Duodenal mucosa (tissue), 2 donors: ENCODE results near the gene MAPKAPK5.

Experiments used
- H3K27ac ChIP-seq: one replicate; pipeline ENCODE4 v1.7.0; 2013; ENCODE audit warnings: low read depth, low read length
- H3K27me3 ChIP-seq, 2 donors: one replicate each; pipeline ENCODE4 v1.7.0; 2013; ENCODE audit warnings: low read length in 2 of 2, control low read depth in 1 of 2; ENCODE audit not compliant: insufficient read depth in 2 of 2, control insufficient read depth in 1 of 2
- H3K36me3 ChIP-seq, 2 donors: one replicate each; pipeline ENCODE4 v1.7.0; 2013; ENCODE audit warnings: low read length in 2 of 2, control low read depth in 1 of 2; ENCODE audit not compliant: insufficient read depth in 2 of 2, control insufficient read depth in 1 of 2
- H3K4me1 ChIP-seq, 2 donors: one replicate each; pipeline ENCODE4 v1.7.0; 2013; ENCODE audit warnings: low read length in 2 of 2, control low read depth in 1 of 2; ENCODE audit not compliant: insufficient read depth in 2 of 2, control insufficient read depth in 1 of 2
- H3K4me3 ChIP-seq, 2 donors: one replicate each; pipeline ENCODE4 v1.7.0; 2013; ENCODE audit warnings: low read length in 2 of 2, low read depth in 1 of 2
- H3K9ac ChIP-seq, 2 donors: one replicate each; pipeline ENCODE4 v1.7.0; 2013; ENCODE audit warnings: low read length in 2 of 2, low read depth in 1 of 2
- H3K9me3 ChIP-seq, 2 donors: one replicate each; pipeline ENCODE4 v1.7.0; 2013; ENCODE audit warnings: low read length in 2 of 2, control low read depth in 1 of 2; ENCODE audit not compliant: control insufficient read depth in 1 of 2

The MAPKAPK5 gene, protein sequence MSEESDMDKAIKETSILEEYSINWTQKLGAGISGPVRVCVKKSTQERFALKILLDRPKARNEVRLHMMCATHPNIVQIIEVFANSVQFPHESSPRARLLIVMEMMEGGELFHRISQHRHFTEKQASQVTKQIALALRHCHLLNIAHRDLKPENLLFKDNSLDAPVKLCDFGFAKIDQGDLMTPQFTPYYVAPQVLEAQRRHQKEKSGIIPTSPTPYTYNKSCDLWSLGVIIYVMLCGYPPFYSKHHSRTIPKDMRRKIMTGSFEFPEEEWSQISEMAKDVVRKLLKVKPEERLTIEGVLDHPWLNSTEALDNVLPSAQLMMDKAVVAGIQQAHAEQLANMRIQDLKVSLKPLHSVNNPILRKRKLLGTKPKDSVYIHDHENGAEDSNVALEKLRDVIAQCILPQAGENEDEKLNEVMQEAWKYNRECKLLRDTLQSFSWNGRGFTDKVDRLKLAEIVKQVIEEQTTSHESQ

DNA sequence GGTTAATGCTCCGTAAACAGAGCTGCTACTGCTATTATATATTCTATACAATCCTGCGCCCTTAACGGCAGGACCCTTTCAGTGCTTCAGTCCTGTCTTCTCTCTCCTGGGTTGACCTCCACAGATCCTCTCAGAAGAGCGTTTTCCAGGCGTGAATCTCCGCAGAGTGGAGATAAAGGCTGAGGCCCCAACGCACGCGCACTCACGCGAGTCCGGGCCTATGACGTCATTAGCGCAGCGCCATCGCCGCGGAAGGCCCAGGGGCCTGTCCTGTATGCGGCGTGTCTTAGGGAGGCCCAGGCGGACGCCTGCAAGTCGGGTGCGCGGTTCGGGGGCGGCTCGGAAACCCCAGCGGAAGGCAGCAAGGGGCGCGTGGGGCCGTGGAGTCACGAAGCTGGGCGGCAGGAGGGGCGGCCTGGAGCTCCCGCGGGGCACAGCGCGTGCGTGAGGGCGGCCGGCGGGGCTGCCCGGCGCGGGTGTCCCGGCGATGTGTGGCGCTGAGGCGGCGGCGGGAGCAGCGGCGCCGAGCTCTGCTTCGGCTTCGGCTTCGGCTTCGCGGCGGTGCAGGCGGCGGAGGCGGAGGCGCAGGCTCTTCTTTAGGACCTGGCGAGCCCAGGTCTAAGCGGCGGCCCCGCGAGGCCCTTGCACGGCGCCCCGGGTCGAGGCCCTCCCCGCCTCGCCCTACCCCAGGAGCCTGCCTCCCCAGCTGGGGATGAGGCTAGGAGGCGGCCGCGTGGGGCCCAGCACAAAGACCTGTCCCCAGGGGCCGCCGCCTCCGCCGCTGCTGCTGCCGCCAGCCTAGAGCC is at the start of gene MAPKAPK5:
TSS of gene MAPKAPK5 (plus strand) at position 479 of the 806 bp plus-strand sequence. CDS start 506 bp downstream, outside the sequence.
- Histone ChIP-seq H3K36me3 (peaks cover 4 to 16% of the 10 kb centered on the region in 2 donors), H3K27me3 (no peaks in the 10 kb centered on the region), H3K4me1 (peaks cover 25 to 36% of the 10 kb centered on the region in 2 donors), H3K4me3 (peak within 1 kb of the TSS; percentile 85 to 92), H3K9me3 (no peaks in the 10 kb centered on the region), H3K9ac (peak within 1 kb of the TSS; percentile 84 to 89), H3K27ac (peak within 1 kb of the TSS; percentile 98)

GRCh38 chr12:111792856-111793235 is 49.2 kb upstream of the MAPKAPK5 start:
- Histone ChIP-seq H3K4me1 (peaks cover 8 to 15% of the 10 kb centered on the region in 2 donors), H3K27ac (no peak overlapping the region), H3K9me3 (no peaks in the 10 kb centered on the region), H3K4me3 (no peak overlapping the region), H3K9ac (no peak overlapping the region), H3K36me3 (peaks cover 39 to 80% of the 10 kb centered on the region in 2 donors), H3K27me3 (no peaks in the 10 kb centered on the region)

GRCh38 chr12:111798182-111798581 is 43.8 kb upstream of the MAPKAPK5 start:
- Histone ChIP-seq H3K9me3 (no peaks in the 10 kb centered on the region), H3K27ac (no peak overlapping the region), H3K4me1 (no peaks in the 10 kb centered on the region), H3K27me3 (no peaks in the 10 kb centered on the region), H3K9ac (no peak overlapping the region), H3K36me3 (peaks cover 24 to 80% of the 10 kb centered on the region in 2 donors), H3K4me3 (no peak overlapping the region)

GRCh38 chr12:111799758-111800157 is 42.3 kb upstream of the MAPKAPK5 start:
- no peak overlapping the region for H3K27ac ChIP-seq
- peaks cover 23 to 76% of the 10 kb centered on the region in 2 donors for H3K36me3 ChIP-seq
- H3K4me3 ChIP-seq, result no peak overlapping the region
- H3K9me3 ChIP-seq, result no peaks in the 10 kb centered on the region
- no peak overlapping the region for H3K9ac ChIP-seq
- H3K4me1 ChIP-seq, result no peaks in the 10 kb centered on the region
- no peaks in the 10 kb centered on the region for H3K27me3 ChIP-seq

- H3K27me3 ChIP-seq, result no peaks in the 10 kb centered on the region
- no peak overlapping the region for H3K27ac ChIP-seq
- no peaks in the 10 kb centered on the region for H3K4me1 ChIP-seq
- H3K9me3 ChIP-seq, result no peaks in the 10 kb centered on the region
- H3K9ac ChIP-seq, result no peak overlapping the region
- peaks cover 22 to 73% of the 10 kb centered on the region in 2 donors for H3K36me3 ChIP-seq
- H3K4me3 ChIP-seq, result no peak overlapping the region
Measured at GRCh38 chr12:111803038-111803626, 38.9 kb upstream of the MAPKAPK5 start.

DNA sequence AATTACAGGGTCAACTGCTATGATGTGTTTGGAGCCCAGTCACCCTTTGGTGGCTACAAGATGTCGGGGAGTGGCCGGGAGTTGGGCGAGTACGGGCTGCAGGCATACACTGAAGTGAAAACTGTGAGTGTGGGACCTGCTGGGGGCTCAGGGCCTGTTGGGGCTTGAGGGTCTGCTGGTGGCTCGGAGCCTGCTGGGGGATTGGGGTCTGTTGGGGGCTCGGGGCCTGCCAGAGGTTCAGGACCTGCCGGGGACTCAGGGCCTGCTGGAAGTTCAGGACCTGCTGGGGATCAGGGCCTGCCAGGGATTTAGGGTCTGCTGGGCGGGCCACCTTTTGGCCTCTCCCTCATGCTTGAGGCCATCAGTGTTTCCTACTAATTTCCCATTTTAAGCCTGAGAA is 38.2 kb upstream of the MAPKAPK5 start:
- Histone ChIP-seq H3K36me3 (peaks cover 23 to 75% of the 10 kb centered on the region in 2 donors), H3K9me3 (no peaks in the 10 kb centered on the region), H3K4me1 (no peaks in the 10 kb centered on the region), H3K27me3 (no peaks in the 10 kb centered on the region), H3K27ac (no peak overlapping the region), H3K9ac (no peak overlapping the region), H3K4me3 (no peak overlapping the region)

- no peak overlapping the region for H3K27ac ChIP-seq
- peaks cover 12 to 72% of the 10 kb centered on the region in 2 donors for H3K36me3 ChIP-seq
- H3K27me3 ChIP-seq, result no peaks in the 10 kb centered on the region
- no peaks in the 10 kb centered on the region for H3K9me3 ChIP-seq
- no peaks in the 10 kb centered on the region for H3K4me1 ChIP-seq
- H3K4me3 ChIP-seq, result no peak overlapping the region
- H3K9ac ChIP-seq, result no peak overlapping the region
Measured at GRCh38 chr12:111806304-111806703, 35.7 kb upstream of the MAPKAPK5 start.

DNA sequence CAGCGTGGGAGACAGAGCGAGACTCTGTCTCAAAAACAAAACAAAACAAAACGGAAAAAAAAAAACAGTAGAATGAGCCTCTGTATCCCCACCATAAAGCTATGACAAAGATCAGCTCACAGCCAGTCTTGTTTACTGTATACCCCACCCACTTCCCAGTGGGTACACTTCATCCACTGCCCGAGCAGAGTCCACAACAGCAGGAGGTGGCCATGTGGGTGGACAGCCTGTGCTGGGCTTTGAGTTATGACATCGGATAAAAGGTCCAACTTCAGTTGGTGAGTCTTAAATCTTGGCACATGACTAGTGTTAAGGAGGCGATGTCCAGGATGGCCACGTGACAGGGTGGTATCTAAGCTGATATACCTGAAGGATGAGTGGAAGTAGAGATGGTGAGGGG is 34.8 kb upstream of the MAPKAPK5 start:
- H3K27ac ChIP-seq, result no peak overlapping the region
- H3K9me3 ChIP-seq, result no peaks in the 10 kb centered on the region
- no peaks in the 10 kb centered on the region for H3K4me1 ChIP-seq
- peaks cover 7 to 66% of the 10 kb centered on the region in 2 donors for H3K36me3 ChIP-seq
- no peak overlapping the region for H3K9ac ChIP-seq
- H3K4me3 ChIP-seq, result no peak overlapping the region
- H3K27me3 ChIP-seq, result no peaks in the 10 kb centered on the region

- no peaks in the 10 kb centered on the region for H3K4me1 ChIP-seq
- H3K27ac ChIP-seq, result no peak overlapping the region
- peaks cover 3 to 30% of the 10 kb centered on the region in 2 donors for H3K36me3 ChIP-seq
- H3K4me3 ChIP-seq, result no peak overlapping the region
- no peak overlapping the region for H3K9ac ChIP-seq
- no peaks in the 10 kb centered on the region for H3K9me3 ChIP-seq
- H3K27me3 ChIP-seq, result no peaks in the 10 kb centered on the region
Measured at GRCh38 chr12:111812881-111813741, 28.9 kb upstream of the MAPKAPK5 start.
